GM12874 (cell line): ENCODE measurements around the gene CPNE1.

Experiments used
- TF ChIP-seq, protein P1 (sequence below): IDR thresholded peaks from 2 replicates; pipeline ENCODE4 v1.5.1; 2011; ENCODE audit warnings: low read depth, mild to moderate bottlenecking, control low read depth, low read length, moderate library complexity; ENCODE audit not compliant: insufficient read depth

CPNE1 gene

GRCh38 chr20:35680452-35681183, 15.9 kb upstream of the CPNE1 start:
- TF ChIP-seq, protein P1, sequence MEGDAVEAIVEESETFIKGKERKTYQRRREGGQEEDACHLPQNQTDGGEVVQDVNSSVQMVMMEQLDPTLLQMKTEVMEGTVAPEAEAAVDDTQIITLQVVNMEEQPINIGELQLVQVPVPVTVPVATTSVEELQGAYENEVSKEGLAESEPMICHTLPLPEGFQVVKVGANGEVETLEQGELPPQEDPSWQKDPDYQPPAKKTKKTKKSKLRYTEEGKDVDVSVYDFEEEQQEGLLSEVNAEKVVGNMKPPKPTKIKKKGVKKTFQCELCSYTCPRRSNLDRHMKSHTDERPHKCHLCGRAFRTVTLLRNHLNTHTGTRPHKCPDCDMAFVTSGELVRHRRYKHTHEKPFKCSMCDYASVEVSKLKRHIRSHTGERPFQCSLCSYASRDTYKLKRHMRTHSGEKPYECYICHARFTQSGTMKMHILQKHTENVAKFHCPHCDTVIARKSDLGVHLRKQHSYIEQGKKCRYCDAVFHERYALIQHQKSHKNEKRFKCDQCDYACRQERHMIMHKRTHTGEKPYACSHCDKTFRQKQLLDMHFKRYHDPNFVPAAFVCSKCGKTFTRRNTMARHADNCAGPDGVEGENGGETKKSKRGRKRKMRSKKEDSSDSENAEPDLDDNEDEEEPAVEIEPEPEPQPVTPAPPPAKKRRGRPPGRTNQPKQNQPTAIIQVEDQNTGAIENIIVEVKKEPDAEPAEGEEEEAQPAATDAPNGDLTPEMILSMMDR, result no peak

GRCh38 chr20:35674921-35675320, 10.2 kb upstream of the CPNE1 start:
- TF ChIP-seq, protein P1, result no peak

GRCh38 chr20:35673884-35674283, 9.2 kb upstream of the CPNE1 start:
- TF ChIP-seq, protein P1, result no peak

DNA sequence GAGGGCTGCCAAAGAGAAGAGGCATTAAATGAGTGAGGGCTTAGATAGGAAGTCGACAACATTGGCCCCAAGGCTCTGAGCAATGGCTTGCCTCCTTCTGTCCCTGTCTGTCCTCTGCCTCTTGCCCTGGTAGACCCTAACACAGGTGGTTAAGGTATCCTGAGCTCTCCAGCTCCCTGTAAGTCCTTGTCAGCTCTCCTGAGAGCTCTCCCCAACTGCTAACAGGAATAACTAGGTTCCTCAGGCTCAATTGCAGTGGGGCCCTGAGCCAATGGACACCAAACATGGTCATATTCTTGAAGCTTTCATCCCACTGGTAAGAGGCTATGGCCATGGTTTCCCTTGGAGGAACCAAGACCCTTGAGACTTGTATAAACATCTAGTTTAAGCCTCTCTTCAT, 5.0 kb upstream of the CPNE1 start:
- TF ChIP-seq, protein P1, result no peak

DNA sequence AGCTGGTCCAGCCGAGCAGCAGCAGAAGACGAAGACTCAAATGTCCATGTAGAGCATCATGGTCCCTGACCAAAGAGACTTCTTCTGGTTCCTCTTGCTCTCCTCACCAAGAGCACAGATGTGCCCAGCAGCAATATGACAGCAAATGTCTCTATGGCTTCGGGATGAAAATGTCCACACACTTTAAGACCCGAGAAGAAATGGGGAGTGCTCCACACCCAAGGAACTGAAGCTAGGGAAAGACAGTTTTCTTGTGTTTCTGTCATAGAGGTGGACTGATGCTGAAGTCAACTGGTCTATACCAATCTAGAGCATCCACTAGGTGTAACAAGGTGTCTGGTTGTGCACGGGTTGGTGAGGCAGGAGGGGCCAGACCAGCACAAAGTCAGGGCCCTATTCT, 4.5 kb upstream of the CPNE1 start:
- TF ChIP-seq, protein P1, result no peak

DNA sequence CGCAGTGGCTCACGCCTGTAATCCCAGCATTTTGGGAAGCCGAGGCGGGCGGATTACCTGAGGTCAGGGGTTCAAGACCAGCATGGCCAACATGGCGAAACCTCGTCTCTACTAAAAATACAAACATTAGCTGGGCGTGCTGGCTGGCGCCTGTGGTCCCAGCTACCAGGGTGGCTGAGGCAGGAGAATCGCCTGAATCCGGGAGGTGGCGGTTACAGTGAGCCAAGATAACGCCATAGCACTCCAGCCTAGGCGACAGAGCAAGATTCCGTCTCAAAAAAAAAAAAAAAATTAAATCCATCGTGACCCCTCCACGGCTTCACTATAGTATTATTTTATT, 1.2 kb upstream of the CPNE1 start:
- TF ChIP-seq, protein P1, result no peak

DNA sequence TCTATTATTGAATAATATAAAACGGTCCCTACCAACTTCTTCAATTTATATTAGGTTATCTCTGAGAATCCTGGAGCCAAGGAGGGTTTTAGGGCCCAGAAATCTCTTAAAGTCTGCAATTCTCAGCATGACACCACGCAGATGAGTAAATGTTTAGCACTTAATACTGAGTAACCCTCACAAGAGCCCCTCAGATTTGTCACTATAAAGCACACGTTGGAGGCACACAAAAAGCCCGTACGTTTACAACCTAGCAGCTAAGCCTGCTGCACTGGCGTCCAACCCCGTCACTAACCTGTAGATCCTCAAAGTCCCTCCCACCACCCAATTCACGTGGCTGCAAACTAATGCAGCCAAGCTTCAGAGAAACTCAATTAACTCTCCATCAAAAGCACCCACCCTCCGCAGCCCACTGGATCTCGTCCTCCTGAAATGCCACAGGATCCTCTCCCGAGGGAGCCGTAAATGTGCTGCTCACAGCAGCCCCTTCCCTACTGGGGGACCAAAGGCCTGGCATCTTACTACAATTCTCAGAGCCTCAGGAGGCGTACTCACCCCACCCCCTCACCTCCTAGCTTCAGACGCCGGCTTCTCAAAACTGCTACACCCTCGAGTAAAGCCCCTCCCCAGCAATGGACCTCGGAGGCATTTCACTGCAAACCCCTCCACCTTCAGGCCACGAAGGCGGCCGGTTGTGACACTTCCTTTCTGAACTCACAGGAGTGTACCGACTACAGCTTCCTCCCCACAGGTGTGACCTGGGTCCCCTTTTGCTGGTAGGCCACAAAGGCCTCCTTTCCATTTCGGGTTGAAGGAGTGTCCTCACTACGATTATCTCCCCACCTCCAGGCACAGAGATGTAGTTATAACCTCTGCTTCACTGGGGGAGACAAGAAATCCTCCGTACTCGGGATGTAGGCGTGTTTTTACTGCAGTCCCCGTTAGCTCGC, 909 bp downstream of the CPNE1 start:
- TF ChIP-seq, protein P1, result no peak
